ENCODE results near the gene KCNH3.

KCNH3 gene

DNA sequence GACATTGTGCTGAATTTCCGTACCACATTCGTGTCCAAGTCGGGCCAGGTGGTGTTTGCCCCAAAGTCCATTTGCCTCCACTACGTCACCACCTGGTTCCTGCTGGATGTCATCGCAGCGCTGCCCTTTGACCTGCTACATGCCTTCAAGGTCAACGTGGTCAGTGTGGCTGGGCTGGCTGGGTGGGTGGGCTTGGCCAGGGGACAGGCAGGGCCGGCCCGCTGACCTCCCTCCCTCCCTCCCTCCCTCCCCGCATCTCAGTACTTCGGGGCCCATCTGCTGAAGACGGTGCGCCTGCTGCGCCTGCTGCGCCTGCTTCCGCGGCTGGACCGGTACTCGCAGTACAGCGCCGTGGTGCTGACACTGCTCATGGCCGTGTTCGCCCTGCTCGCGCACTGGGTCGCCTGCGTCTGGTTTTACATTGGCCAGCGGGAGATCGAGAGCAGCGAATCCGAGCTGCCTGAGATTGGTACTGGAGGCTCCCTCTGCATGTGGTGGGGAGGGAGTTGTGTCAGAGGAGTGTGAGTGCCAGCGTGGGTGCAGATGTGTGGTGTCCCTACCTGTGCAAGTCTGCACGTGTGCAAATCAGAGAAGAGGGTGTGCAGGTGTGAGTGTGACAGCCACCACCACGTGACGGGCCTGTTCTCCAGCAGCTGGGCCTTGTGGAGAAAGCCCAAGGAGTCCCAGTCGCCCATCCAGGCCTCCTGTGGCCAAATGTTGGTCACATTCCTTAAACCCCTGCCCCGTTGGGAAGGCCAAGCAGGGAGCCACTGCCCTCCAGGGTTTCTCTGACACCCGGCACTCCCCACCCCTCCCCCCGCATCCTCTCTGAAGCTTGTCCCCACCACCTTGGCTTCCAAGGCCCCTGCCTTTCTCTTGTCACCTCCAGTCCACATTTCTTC is 5.3 kb downstream of the KCNH3 start:
- no peak for DNase-seq (ENCODE audit: low read depth)

DNA sequence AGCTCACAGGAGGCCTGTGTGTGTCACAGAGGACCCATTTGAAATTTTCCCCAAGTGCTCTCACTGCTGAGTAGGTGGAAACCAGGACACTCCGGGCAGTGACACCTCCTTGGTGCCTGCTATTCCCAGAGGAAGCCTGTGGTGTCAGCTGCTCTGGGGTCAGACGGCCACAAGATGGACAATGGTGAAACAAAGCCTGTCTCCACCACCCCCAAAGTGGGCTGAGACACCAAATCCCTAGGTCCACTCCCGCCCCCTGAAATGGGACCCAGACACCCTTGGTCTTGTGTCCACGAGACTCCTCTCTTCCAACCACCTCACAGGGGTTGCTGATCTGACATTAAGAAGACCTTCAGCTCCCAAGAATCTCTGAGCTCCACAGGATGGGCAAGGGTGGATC is 7.0 kb downstream of the KCNH3 start:
- no peak for DNase-seq (ENCODE audit: low read depth)

DNA sequence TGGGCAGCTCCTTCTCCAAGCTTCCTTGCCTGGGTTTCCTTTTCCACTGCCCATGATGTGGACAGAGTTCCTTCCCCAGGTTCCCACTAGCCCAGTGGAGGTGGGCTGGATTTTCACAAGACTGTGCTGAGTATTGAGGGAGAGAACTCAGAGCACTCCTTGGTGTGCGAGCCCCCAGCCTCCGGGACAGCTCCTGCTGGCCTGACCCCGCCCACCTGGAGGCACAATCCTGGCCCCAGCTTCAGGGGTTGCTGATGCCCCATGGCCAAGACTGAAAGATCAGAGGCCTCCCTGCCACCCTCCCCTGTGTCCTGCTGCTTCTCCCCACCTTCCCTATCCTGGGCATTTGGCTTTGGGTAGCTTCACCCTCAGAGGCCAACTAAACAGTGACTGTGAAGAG is 7.7 kb downstream of the KCNH3 start:
- no peak for DNase-seq (ENCODE audit: low read depth)

DNA sequence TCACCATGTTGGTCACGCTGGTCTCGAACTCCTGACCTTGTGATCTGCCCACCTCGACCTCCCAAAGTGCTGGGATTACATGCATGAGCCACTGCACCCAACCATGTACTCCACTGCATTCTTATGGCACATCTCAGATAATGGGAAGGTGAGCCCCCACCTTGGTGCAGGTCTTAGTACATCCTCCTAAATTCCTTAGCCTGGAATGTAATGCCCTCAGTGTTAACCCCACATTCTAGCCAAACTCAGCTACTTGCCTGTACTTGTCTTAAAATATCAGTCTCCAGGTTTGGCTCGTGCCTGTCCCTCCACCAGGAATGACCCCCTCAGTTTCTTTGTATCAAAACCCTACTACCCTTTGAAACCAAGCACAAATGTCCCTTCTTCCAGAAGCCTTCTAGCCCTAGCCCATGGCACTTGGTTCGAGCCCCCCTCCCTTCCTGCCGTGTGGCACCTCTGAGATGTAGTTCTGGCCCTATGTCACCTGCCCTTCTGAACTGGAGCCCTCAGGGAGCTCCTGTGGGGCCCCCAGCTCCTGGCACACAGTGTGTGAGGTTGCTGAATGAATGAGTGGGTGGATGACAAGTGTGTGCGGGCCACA is 8.4 kb downstream of the KCNH3 start:
- no peak for DNase-seq (ENCODE audit: low read depth)

DNA sequence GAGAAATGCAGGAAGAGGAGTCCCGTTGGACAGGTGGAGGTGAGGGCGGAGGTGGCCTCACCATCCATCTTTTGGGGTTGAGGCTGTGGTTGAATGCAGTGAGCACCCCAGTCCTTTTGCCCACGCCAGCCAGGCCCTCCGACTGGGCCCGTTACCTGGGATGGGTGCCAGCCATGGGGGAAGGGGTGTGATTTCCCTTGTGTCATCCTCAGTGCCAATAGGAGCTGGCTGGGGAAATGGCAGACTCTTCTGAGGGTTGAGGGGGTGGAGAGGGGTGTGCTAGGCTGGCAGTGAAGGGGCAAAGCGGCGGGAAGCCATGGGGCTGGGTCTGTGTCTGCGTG is 9.6 kb downstream of the KCNH3 start:
- DNase-seq (ENCODE audit: low read depth): no peak

DNA sequence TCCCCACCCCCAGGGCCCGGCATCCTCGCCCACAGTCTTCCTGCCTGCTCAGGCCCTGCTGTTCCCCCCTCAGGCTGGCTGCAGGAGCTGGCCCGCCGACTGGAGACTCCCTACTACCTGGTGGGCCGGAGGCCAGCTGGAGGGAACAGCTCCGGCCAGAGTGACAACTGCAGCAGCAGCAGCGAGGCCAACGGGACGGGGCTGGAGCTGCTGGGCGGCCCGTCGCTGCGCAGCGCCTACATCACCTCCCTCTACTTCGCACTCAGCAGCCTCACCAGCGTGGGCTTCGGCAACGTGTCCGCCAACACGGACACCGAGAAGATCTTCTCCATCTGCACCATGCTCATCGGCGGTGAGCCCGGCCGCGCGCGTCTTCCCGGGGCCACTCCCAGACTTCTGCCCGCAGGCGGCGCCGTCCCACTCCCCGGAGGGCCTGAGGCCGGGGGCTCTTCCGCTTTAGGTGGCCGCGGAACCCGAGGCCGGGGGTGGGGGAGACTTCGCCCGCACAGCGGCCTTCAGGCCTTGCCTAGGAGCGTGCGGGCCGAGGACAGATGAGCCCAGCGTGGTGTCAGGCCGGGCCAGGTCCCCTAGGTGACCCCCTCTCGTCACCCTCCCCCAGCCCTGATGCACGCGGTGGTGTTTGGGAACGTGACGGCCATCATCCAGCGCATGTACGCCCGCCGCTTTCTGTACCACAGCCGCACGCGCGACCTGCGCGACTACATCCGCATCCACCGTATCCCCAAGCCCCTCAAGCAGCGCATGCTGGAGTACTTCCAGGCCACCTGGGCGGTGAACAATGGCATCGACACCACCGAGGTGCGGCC is 10.2 kb downstream of the KCNH3 start:
- no peak for DNase-seq (ENCODE audit: low read depth)

DNA sequence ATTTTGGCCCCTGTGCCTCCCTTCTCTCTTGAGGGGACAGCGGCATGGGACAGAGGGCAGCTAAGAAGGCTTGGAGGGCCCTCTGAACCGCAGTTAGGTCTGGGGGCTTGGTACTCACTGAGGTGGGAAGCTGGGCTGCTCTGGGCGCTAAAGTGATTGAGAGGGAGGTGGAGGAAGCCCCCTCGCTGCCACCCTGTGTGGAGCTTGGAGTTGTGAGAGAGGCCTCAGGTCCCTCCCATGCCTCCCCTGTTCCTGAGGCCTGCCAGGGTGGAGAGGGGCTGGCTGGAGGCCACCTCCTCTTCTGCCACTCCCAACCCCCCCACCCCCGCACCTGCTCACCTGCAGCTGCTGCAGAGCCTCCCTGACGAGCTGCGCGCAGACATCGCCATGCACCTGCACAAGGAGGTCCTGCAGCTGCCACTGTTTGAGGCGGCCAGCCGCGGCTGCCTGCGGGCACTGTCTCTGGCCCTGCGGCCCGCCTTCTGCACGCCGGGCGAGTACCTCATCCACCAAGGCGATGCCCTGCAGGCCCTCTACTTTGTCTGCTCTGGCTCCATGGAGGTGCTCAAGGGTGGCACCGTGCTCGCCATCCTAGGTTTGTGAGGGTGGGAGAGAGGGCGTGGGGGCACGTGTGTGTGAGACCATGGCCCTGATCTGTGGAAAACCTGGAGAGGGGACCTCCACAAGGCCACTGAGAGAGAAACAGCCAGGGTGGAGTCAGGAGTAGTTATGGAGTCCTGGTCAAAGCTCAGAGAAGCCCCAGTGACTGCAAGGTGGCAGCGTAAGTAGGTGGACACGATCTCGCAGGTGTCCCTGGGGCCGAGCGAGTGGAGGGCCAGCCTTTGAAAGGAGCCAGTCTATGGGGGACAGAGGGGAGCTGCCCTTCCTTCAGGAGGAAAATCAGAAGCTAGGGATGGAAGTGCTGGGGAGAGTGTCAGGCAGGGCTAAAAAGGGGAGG is 11.2 kb downstream of the KCNH3 start:
- DNase-seq (ENCODE audit: low read depth): no peak

DNA sequence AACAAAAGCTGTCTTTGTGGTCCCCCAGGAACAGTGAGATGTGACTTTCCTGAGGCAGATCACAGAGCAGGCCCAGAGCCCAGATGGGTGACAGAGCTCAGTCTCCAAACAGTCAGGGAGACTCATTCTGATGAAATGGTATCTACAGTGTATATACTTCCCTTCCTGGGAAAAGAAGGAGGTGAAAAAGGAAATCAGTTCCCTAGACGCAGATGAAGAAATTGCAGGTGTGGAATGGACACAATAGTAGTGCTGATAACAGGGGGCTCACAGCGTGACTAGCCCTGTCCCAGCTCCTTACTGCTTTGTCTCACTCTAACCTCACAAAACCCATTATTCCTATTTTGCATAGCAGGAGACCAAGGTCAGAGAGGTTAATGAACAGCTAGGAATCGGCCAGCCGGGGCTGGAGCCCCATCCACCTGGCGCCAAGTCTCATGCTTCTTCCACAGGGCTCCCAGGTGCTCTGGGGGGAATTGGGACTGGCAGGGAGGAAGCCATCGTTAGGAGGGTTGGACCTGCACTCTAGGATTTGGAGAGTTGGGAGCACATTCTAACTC is 11.9 kb downstream of the KCNH3 start:
- no peak for DNase-seq (ENCODE audit: low read depth)

DNA sequence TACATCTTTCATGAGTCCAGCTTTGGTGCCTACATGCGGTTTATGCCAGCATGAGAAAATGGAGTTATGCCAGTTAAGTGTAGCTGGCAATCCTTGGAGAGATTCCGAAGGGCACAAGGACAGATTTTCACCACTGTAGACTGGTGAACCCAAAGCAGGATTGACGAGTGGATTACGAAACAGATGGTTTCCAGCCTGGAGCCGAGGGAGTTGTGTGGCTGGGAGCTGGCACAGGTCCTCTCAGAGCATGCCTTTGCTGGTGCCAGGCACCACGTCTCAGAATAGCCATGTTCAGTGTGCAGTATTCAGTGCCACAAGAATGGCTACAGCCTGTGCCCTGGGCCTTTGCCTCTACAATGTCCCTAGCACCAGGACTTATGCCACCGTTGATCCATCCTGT is 13.2 kb downstream of the KCNH3 start:
- DNase-seq (ENCODE audit: low read depth): no peak

DNA sequence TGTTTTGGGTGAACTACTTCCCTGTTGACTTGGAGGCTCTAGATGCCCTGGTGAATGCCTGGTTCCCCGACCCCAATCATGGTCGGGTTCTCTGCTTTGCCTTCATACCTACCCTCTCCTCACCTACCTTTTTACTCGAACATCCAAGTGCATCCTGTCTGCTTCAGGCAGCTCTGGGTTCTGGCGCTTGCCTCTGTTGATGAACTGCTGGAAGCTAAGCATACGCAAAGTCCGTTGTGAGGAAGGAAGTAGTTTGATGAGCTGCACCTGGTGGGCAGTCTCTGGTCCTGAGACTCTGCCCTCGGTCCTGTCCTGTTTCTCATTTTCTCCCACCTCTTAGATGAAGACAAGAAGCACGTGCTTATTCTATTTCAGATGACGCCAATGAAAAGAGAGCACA is 13.6 kb downstream of the KCNH3 start:
- DNase-seq (ENCODE audit: low read depth): no peak

DNA sequence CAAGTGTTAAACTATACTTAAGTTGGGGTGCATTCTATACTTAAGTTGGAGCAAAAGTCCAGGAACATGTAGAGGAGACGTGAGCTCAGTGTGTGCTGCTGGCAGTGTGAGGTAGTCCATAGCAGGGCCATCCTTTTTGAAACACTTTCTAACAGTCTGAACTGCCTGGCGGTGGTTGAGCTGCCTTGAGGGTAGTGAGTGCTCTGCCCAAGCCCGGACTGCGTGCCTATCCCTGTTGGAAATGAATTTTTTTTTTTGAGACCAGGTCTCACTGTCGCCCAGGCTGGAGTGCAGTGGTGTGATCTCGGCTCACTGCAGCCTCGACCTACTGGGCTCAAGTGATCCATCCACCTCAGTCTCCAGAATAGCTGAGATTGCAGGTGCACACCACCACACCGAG is 14.1 kb downstream of the KCNH3 start:
- DNase-seq (ENCODE audit: low read depth): no peak

DNA sequence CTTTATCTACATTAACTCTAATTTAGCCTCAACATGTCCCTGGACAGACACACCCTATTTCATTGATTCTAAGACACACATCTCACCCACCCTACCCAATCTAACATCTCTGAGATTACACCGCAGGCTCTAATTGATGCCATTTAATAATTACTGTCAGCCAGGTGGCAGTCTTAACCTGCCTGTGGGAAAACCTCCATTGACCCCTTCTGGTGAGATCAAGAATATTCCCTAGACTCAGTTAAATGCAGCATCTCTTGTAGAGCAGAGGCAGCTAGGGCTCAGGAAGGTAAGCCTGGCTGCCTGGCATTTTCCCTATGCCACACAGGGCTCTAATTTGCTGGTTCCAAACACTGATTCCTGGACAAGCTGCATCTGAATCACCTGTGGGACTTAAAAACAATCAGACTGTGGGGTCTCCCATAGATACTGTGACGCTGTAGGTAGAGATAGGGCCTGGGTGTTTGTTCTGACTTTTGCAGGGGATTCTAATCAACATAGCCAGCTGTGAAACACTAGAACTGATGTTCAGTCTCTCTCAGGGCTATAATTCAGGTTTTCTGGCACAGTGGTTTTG is 14.8 kb downstream of the KCNH3 start:
- no peak for DNase-seq (ENCODE audit: low read depth)

DNA sequence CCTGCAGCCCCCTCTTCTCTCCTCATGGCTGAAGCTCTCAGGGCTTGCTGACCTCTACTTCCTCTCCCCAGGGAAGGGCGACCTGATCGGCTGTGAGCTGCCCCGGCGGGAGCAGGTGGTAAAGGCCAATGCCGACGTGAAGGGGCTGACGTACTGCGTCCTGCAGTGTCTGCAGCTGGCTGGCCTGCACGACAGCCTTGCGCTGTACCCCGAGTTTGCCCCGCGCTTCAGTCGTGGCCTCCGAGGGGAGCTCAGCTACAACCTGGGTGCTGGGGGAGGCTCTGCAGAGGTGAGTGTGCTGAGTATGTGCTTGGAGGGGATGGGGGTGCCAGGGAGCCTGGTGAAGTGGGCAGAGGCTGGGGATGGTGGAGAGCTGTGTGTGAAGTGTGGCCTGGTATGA is 15.4 kb downstream of the KCNH3 start:
- no peak for DNase-seq (ENCODE audit: low read depth)

DNA sequence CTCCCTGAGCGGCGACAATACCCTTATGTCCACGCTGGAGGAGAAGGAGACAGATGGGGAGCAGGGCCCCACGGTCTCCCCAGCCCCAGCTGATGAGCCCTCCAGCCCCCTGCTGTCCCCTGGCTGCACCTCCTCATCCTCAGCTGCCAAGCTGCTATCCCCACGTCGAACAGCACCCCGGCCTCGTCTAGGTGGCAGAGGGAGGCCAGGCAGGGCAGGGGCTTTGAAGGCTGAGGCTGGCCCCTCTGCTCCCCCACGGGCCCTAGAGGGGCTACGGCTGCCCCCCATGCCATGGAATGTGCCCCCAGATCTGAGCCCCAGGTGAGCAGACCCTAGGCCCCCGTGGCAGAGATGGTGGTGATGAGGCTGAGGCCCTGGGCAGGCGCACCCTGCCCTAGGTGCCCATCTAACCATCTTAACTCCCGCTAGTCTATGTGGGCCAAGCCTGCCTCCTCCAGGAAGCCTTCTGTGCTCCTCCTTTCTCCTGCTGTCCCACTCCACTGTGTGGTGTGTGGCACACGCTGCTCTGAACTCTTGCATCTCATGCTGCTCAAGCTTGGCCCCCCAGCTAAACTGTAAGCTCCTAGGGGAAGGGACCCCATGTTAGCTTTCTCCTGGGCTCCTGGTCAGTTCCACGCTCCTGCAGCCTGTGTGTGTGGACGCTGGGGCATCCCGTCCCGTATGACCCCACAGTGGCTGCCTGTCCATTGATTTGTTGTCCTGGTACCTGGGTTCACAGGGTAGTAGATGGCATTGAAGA is 17.0 kb downstream of the KCNH3 start:
- no peak for DNase-seq (ENCODE audit: low read depth)

DNA sequence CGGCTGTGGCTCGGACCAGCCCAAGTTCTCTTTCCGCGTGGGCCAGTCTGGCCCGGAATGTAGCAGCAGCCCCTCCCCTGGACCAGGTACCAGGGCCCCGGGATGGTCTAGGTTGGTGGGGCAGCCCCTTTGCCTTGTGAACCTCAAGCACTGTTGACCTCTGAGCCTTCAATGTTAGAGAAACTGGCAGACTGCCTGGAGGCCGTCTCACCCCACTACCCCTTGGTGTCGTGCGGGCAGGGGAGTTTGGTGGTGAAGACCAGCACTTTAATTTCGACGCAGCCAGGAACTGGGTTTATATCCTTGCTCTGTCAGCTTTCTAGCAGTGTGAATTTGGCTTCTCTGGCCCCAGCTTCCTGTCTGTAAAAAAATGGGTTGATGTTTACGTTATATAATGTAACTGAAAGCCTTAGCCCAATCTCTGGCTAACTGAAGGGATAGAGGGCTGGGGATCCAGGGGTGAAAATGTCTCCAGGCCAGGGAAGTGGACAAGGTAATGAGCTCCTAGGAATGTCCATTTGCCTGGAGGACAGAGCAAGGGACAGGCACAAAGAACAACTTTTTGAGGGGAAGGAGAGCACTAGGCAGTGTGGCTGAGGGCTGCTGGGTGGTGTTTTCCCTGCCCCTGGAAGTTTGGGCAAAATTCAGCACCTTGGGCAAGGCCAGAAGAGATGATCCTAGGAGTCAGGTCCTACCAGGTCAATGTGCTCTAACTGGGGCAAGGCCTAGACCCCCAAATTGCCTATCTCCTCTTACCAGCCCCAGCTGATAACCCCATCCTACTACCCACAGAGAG is 17.8 kb downstream of the KCNH3 start:
- no peak for DNase-seq (ENCODE audit: low read depth)

DNA sequence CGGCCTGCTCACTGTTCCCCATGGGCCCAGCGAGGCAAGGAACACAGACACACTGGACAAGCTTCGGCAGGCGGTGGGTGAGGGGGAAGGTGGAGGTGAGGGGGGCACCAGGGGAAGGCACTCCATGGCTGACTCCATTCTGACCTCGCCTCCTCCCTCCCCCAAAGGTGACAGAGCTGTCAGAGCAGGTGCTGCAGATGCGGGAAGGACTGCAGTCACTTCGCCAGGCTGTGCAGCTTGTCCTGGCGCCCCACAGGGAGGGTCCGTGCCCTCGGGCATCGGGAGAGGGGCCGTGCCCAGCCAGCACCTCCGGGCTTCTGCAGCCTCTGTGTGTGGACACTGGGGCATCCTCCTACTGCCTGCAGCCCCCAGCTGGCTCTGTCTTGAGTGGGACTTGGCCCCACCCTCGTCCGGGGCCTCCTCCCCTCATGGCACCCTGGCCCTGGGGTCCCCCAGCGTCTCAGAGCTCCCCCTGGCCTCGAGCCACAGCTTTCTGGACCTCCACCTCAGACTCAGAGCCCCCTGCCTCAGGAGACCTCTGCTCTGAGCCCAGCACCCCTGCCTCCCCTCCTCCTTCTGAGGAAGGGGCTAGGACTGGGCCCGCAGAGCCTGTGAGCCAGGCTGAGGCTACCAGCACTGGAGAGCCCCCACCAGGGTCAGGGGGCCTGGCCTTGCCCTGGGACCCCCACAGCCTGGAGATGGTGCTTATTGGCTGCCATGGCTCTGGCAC is 18.5 kb downstream of the KCNH3 start:
- DNase-seq (ENCODE audit: low read depth): no peak

DNA sequence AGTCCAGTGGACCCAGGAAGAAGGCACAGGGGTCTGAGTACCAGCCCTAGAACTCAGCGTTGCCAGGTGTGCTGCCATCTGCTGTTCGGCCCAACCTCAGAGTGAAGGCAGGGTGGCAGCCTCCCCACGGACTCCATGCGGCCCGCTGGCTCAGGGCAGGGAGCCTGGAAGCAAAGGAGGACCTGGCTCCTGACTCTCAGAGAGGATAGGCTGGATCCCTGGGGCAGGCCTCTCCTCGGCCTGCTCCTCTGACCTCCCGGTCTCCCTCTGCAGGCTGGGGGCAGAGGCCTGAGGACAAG is 19.0 kb downstream of the KCNH3 start:
- no peak for DNase-seq (ENCODE audit: low read depth)

DNA sequence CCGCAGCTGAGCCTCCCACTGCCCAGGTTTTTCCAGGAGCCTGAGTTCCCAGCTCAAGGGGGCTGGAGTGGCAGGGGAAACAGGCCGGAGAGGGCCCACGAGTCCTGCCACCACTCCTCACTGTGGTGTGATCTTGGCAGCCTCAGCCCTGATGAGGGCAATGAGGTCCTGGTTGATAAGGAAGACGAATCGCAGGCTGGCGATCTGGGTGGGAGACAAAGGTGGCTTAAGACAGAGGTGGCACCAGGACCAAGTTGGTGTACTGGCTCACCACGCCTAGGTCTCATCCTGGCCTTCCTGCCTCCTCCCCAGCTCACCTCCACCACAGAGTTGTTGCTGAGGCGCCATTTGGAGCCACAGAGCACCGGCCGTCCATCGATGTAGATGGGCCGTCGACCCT is 19.7 kb downstream of the KCNH3 start:
- DNase-seq (ENCODE audit: low read depth): no peak

DNA sequence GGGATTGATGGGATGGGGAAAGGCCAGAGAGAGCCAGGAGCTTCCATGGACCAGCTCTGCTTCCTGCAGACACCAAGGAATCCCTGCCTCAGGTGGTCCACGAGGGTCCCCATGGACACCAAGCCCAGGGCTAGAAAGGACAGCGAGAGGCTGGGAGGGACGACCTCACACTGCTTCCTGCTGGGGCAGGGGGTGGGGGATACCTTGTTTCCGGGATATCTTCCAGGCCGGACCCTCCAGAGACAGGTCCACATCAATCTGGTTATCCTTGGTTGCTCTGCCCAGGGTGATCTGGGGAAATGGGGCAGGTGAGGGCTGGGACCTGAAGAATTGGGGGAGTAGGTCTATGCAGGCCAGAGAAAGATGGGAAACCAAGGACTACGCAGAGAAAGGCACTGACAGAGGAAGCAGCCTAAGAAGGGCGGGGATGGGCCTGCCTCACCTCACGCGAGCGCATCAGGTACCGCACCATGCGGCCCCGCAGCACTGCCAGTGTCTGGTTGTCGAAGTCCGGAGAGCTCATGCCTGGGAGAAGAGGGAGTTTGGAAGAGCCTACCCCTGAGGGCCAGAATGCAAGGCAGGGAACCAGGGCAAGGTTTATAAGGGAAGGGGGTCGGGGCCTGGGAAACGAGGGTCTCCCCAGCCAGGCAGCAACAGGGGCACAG is 20.3 kb downstream of the KCNH3 start:
- DNase-seq (ENCODE audit: low read depth): no peak
